HG03103 (cell line): Measurements from ENCODE around the gene FITM2.

Source experiments
- ATAC-seq: cut with Tn5 transposase; IDR thresholded peaks from one replicate; pipeline ENCODE4 v1.9.1; 2021; ENCODE audit warnings: low read depth; ENCODE audit not compliant: unreplicated experiment

FITM2 gene

DNA sequence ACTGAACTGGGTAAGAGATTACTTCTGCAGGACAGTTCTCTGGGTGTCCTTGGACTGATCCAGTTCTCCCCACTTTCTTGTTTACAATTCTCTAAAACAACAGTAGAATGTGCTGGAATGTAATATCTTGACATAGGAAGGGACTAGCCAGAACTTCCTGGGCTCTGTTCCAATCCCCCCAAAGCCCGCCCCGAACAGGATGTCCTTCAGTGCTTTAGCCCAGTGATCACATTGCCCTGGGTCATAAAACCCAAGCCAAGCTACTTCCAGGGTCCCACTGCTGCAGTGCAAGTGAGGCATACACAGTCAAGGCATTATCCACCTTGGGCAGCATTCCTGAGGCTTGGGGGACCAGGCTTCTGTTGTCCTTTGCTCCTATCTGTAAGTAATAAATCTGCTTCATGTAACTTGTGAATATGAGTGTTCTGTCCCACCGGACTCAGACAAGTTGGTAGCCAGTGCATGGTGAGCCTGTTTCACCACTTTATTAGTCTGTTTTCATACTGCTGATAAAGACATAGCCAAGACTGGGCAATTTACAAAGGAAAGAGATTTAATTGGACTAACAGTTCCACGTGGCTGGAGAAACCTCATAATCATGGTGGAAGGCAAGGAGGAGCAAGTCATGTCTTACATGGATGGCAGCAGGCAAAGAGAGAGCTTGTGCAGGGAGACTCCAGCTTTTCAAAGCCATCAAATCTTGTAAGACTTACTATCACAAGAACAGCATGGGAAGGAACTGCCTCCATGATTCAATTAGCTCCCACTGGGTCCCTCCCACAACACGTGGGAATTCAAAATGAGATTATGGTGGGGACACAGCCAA lies 23.5 kb downstream of the FITM2 start:
- ATAC-seq, result no peak

DNA sequence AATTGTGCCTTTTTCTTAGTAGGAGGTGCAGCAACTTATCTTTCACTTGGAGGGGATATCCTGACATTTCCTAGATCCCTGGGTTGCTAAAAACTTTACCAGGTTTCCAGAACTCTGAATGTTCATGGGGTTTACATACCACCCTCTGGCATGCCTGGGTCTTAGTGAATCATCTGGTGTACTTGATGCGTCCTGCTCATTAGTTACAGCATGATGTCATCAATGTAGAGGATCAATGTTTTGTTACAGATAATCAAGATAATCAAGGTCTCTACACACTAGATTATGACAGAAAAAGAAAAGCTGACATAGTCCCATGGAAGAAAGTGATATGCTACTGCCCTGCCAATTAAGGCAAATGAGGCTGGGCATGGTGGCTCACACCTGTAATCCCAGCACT lies 27.0 kb downstream of the FITM2 start:
- no peak for ATAC-seq

DNA sequence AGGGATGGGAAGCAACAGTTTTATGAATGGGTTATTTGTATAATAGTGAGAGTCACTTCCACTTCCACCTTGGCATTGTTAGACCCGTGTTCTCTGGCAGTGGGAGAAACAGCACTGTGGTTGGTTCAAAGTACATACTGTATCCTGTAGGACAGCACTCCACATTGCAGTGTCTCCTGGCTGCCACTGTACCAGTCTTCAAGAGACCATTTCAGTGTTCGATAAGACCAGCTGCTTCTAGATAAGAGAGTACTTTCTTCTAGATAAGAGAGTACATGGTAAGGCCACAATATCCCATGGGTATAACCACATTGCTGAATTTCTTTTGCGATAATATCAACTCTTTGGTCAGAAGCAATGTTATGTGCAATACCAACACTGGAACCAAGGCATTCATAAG lies 28.8 kb downstream of the FITM2 start:
- no peak for ATAC-seq

DNA sequence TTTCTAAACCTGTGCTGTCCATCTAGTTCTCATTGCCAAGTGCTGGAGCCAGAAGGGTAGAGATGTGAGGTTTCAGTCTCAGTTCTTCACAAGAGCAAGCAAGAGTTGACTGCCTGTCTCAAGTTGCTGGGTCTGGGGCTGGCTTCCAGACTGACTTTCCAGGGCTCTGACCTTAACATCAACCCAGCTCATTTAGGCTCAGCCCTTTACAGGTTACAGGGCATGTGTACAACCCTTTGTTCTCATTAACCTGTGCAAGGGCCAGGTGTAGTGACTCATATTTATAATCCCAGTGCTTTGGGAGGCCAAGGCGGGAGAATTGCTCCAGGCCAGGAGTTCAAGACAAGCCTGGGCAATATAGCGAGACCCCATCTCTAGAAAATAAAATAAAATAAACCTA lies 30.6 kb downstream of the FITM2 start:
- ATAC-seq, result no peak

DNA sequence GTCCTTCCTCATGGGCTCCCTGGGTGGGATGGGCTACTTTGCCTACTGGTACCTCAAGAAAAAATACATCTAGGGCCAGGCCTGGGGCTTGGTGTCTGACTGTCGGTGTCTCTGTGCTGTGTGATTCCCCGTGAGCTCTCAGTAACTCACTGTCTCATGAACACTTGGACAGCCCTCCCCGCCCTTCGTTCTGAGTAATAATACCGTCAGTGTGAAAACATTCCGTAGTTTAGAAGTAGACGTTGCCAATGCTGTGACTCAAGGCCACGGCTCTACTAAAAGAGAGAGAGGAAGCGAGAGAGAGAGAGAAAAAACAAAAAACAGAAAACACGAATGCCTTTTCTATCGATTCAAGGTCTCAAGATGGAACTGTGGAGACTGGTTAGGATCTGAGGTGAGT lies 31.8 kb downstream of the FITM2 start:
- ATAC-seq, result no peak

DNA sequence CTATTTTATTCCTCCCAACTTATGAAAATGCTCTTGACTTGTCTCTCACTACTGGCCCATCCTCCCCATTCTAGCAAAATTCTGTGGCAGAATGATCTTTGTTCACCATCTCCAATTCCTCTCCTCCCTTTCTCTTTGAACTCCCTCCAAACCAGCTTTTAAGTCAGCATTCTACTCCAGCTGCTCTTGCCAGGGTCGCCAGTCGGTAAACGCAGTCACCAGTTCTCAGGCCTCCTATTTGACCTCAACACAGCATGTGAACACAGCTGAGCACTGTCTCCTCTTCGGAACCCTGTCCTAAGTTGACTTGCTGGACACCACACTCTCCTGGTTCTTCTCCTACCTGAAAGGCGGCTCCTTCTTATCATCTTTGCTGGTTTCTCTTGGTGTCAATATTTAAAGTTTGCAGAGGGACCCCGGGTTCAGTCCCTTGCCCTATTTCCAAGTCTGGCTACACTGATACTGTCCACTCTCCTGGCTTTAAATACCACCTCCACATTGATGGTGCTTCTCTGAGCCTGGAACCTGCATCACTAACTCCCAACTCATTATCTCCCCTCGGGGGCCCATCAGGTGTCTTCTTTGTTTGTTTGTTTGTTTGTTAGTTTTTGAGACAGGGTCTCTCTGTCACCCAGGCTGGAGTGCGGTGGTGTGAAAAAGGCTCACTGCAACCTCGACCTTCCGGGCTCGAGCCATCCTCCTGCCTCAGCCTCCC lies 36.5 kb downstream of the FITM2 start:
- no peak for ATAC-seq

DNA sequence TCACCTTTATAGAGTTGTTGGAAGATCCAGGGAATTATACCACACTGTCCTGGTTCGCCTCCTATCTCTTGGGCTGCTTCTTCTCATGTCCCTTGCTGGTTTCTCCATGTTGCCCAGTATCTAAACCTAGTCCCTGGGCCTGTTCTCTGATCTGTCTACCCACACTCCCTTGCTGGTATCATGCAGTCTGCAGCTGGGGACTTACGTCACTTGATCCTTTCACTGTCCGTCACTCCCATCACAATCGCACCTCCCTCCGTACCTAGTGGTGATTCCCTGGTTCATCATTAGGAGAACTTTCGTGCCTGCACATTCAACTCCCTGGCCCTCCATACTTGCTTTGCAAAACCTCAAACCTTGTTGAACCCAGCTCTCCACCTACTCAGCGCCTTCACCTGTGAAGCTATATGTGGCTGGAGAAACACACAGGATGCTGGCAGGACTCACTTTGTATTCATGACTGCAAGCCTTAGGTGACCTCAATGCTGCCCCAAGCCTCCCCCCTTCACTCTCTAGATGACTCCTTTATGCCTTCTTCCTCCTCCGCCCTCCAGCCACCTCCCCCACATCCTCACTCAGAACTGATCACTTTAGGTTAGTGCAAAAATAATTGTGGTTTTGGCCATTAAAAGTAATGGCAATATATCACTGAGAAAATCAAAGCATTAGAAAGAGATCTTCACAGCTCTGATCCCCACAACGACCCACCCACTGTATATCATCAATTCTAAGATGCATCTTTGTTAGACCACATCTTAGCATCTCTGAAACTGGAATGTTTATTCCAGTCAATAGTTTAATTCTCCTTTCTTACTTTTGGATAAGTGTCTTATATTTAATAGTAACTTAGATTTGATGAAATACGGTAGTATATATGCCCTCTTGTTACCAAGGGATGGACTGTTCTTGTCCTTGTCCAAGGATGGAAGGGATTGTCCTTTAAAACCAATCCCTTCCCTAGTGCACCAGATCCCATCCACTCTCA lies 37.5 kb downstream of the FITM2 start:
- no peak for ATAC-seq

DNA sequence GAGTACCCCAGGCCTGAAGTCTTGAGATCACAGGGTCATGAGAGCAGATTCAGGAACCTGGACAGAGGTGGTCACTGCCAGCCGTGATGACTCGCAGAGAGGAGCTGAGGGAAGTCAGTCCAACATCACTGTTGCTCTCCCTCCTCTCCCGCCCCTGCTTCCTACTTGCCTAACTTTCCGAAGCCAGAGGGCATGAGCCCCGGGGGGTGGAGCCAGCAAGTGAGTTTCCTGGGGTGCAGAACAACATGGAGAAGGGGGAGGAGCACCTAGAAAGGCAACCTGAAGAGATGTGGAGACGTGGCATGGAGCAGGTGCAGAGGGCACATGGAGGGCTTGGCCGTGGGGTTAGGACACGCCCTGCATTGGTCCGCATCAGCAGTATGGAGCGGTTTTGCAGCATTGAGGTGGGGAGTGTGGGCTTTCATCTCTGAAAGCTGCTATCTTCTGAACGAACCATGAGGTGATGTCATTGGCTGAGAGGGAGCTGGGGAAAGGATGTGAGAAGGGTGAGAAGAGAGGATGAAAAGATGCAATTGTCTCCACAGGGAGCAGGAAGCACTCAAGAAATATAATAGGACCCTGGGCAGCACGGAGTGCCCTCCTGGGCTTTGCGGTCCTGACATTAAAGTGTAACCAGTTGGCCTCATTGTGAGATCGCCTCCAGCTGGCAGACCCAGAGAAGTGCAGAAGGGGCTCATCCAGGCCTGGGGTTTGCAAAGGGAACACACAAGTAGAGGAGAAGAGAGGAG lies 38.9 kb downstream of the FITM2 start:
- no peak for ATAC-seq

DNA sequence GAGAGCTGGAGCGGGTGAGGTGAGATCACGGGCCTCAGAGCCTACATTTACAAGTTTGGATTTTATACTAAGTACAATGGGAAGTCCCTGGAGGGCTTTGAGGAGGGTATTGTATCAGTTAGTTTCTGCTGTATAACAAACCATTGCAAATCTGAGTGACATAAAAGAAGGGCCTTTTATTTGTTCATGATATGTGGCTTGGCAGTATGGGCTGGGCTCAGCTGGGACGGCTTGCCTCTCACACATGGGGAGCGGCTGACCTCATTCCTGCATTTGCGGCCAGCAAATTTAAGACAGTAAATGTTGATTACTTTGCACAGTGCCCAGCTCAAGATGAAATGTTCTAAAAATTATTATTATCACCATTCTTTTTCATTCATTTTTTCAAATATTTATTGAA lies 42.2 kb downstream of the FITM2 start:
- no peak for ATAC-seq

DNA sequence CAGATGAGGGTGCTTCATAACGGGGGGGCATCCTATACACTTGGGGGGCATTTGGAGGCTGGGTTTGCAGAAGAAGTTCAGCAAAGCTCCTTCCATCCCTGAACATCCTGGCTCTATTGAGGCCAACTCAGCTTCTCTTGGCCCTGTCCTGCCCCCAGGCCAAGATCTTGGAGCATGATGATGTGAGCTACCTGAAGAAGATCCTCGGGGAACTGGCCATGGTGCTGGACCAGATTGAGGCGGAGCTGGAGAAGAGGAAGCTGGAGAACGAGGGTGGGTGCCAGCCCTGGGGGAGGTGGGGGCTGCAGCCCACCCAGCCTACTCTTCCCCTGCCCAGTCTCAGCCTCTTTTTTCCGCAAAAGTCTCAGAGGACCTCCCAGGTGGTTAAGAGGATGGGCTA lies 46.7 kb downstream of the FITM2 start:
- no peak for ATAC-seq

DNA sequence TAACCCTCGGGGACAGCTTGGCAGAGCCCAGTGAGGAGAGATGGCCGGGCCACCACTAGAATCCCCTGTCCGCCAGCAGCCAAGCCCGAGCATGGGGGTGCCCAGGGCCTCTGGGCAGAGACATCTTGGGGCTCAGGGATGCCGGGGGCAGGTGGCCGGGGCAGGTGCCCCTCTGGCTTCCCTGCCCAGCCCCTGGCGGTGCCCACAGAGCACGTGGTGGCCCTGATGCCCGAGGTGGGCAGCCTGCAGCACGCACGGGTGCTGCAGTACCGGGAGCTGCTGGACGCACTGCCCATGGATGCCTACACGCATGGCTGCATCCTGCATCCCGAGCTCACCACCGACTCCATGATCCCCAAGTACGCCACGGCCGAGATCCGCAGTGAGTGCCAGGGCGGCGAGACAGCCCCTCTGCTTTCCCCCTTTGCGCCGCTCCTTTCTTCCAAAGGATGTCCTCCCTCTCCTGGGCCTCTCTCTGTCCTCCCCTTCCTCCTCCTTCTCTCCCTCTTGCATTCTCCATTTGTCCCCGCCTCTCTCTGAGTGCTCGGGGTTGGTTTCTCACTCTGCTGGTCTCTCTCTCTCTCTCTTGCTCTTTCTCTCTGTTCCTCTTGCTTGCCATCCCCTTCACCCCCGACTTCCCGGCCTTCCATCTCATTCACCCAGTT lies 52.6 kb downstream of the FITM2 start:
- ATAC-seq, result no peak

DNA sequence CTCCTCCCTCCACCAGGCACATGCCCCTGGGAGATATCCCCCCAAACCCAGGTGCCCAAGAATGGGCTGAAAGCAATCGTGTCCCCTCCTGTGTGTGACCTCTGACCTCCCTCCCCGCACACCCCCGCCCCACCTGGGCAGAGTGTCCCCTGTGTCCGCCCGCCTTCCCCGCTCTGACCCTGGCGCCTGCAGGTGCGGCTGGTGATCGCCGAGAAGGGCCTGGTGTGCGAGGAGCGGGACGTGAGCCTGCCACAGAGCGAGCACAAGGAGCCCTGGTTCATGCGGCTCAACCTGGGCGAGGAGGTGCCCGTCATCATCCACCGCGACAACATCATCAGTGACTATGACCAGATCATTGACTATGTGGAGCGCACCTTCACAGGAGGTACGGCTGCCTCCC lies 54.0 kb downstream of the FITM2 start:
- no peak for ATAC-seq

DNA sequence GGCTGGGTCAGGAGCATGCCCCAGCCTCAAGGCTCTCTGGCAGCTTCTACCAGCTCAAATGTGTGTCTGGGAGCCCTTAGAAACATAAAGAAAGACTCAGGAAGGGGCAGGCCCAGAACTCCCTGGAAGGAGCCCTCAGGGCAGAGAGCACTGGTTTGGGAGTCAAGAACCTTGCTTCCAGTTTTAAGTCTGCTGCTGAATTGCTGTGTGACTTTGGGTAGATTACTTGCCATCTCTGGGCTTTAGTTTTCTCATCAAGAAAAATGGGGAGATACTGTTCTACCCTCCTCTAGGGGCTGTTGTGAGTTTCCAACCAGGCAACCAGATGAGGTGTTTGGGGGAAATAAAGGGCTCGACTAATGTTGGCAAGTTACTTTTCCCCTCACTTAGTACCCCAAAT lies 55.1 kb downstream of the FITM2 start:
- ATAC-seq, result no peak

DNA sequence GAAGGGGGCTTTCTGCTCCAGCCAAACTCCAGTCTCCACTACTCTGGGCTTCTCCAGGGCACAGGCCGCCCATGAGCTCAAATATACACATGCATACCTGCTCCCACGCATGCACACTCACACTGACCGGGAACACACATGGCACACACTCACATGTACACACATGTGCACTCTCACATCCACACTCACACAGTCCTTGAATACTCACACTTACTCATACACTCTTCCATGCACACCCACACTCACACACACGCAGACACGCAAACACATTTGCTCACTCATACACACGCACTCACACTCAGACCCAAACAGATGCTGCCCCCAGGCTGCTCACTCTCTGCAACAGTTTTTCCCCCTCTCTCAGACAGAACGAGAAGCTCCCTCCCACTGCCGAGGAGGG lies 56.9 kb downstream of the FITM2 start:
- no peak for ATAC-seq

DNA sequence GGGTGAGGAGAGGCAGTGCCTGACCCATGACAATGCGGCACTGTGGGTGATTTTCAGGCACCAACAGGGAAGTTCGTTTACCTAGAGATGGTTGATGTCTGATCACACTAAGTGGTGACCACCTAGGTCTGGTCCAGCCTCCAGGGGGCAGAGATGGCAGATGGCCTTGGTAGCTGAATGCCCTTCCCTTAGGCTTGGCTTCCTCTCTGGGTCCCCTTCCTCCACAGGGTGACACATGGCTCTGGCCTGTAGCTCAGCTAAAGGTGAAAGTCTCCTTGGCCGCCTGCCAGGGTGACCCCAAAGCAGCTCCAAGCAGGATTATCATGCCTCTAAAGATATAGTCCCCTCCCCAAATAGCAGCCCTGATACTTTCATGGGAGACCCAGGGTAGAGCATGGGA lies 57.5 kb downstream of the FITM2 start:
- no peak for ATAC-seq
